Kidney glomerular epithelial cell (primary cell): ENCODE results near the gene KRCC1.
"Not testable (repeated sequence)": the region's sequence is repeated elsewhere in the genome, so short reads cannot be mapped to it uniquely, and the experiment has no call there.

Experiments used
- DNase-seq: peaks from one replicate; lab custom pipeline; 2025; lab: John Stamatoyannopoulos, UW

Gene KRCC1

GRCh38 chr2:88074854-88075292, 19.3 kb upstream of the KRCC1 start:
- DNase-seq: no peak

- DNase-seq: no peak
Measured at GRCh38 chr2:88074150-88074549, 18.6 kb upstream of the KRCC1 start.

GRCh38 chr2:88071365-88071764, 15.8 kb upstream of the KRCC1 start:
- no peak for DNase-seq

- no peak for DNase-seq
Measured at GRCh38 chr2:88070055-88070454, 14.5 kb upstream of the KRCC1 start.

GRCh38 chr2:88069117-88069516, 13.5 kb upstream of the KRCC1 start:
- DNase-seq: no peak

- DNase-seq: no peak
Measured at GRCh38 chr2:88068044-88068443, 12.5 kb upstream of the KRCC1 start.

GRCh38 chr2:88067598-88067997, 12.0 kb upstream of the KRCC1 start, which contains the start of gene SMYD1:
SMYD1 (plus strand) TSS chr2:88067825; CDS start chr2:88067865, 40 bp downstream.
- no peak for DNase-seq

GRCh38 chr2:88067189-88067588, 11.6 kb upstream of the KRCC1 start:
- DNase-seq: no peak

GRCh38 chr2:88066543-88066942, 11.0 kb upstream of the KRCC1 start:
- no peak for DNase-seq

- no peak for DNase-seq
Measured at GRCh38 chr2:88061295-88061694, 5.7 kb upstream of the KRCC1 start.

- no peak for DNase-seq
Measured at GRCh38 chr2:88060907-88061275, 5.3 kb upstream of the KRCC1 start.

GRCh38 chr2:88059979-88060906, 4.7 kb upstream of the KRCC1 start:
- DNase-seq: peak; percentile 30

- no peak for DNase-seq
Measured at GRCh38 chr2:88058191-88058590, 2.6 kb upstream of the KRCC1 start.

GRCh38 chr2:88057437-88057844, 1.9 kb upstream of the KRCC1 start:
- DNase-seq: no peak

GRCh38 chr2:88054782-88055370, 707 bp downstream of the KRCC1 start:
- no peak for DNase-seq

GRCh38 chr2:88053934-88054781, 1.4 kb downstream of the KRCC1 start:
- DNase-seq: no peak

- DNase-seq: no peak
Measured at GRCh38 chr2:88053296-88053695, 2.3 kb downstream of the KRCC1 start.

- DNase-seq: no peak
Measured at GRCh38 chr2:88051792-88052191, 3.8 kb downstream of the KRCC1 start.

GRCh38 chr2:88049622-88050021, 6.0 kb downstream of the KRCC1 start:
- DNase-seq: no peak

GRCh38 chr2:88048541-88048940, 7.0 kb downstream of the KRCC1 start:
- no peak for DNase-seq

- not testable (repeated sequence) for DNase-seq
Measured at GRCh38 chr2:88045561-88045960, 10.0 kb downstream of the KRCC1 start.

- DNase-seq: no peak
Measured at GRCh38 chr2:88042476-88042875, 13.1 kb downstream of the KRCC1 start.
